Effector memory CD4-positive, alpha-beta T cell (primary cell): ENCODE data around the gene BAG1.

Experiments used
- DNase-seq, 3 donors: peaks; one replicate each; pipeline ENCODE4 v3.0.0-alpha.2; 2020
- H3K27ac ChIP-seq: 2 replicates; pipeline ENCODE4 v1.7.0; 2013; ENCODE audit warnings: mild to moderate bottlenecking, low read length, moderate library complexity; ENCODE audit not compliant: insufficient read depth, poor library complexity, severe bottlenecking
- H3K27me3 ChIP-seq: replicated peaks from 2 replicates; pipeline ENCODE4 v1.7.0; 2013; ENCODE audit warnings: mild to moderate bottlenecking, low read length; ENCODE audit not compliant: insufficient read depth, control insufficient read depth, poor library complexity, severe bottlenecking
- H3K36me3 ChIP-seq: 2 replicates; pipeline ENCODE4 v1.7.0; 2013; ENCODE audit warnings: mild to moderate bottlenecking, low read length, moderate library complexity; ENCODE audit not compliant: control insufficient read depth, insufficient read depth
- H3K4me1 ChIP-seq: 2 replicates; pipeline ENCODE4 v1.7.0; 2013; ENCODE audit warnings: low read length, mild to moderate bottlenecking; ENCODE audit not compliant: control insufficient read depth, insufficient read depth, poor library complexity, severe bottlenecking
- H3K4me3 ChIP-seq: 2 replicates; pipeline ENCODE4 v1.7.0; 2013; ENCODE audit warnings: low read length, low read depth, mild to moderate bottlenecking; ENCODE audit not compliant: insufficient read depth, poor library complexity, severe bottlenecking
- H3K9me3 ChIP-seq: 2 replicates; pipeline ENCODE4 v1.7.0; 2013; ENCODE audit warnings: mild to moderate bottlenecking, low read length, moderate library complexity; ENCODE audit not compliant: control insufficient read depth
- total RNA-seq, 3 donors: gene quantifications; one replicate each; lab custom pipeline; 2026; lab: John Stamatoyannopoulos, UW

Gene BAG1
- 44.8 to 58.9 (median 50.8) reads per million in 3 donors for total RNA-seq

DNA sequence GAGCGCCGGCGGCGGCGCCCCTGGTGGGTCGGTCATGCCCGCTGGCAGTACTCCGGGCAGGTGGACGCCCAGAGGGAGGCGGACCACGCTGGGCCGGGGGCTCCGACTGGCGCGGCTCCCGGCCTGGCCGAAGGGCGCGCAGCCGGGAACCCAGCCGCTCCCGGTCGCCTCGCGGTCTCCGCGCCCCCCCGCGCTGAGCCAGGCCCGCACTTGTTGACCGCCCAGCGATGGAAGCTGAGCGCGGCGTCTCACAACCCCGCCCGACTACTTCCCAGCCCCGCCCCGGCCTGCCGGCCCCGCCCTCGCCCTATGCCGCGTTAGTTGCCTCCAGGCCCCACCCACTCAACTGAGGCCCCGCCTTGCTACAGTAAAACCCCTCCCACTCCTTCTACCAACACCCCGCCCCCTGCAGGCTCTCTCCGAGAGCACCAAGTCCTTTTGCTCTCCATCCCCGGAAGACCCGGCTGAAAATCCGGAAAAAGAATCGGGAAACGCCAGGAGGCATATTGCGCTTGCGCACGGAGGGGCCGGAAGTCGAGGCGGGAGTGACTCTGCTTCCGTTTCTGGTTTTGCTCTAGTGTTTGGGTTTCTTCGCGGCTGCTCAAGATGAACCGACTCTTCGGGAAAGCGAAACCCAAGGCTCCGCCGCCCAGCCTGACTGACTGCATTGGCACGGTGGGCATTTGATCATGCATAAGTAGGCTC, at the start of gene BAG1, which contains the start of gene CHMP5:
TSS of gene BAG1 (minus strand) at position 236 of the 705 bp plus-strand sequence.
TSS of gene CHMP5 (plus strand) at position 577 of the 705 bp plus-strand sequence. CDS start at position 607, 30 bp downstream.
- Histone ChIP-seq H3K9me3 (no peaks in the 10 kb centered on the region), H3K27me3 (no peaks in the 10 kb centered on the region), H3K27ac (peak within 1 kb of the TSS; percentile 82), H3K4me1 (peaks cover 22% of the 10 kb centered on the region), H3K36me3 (peaks cover 39% of the 10 kb centered on the region), H3K4me3 (peak within 1 kb of the TSS; percentile 93)
- DNase-seq: peak; percentile 99 to 100 (median 100)

DNA sequence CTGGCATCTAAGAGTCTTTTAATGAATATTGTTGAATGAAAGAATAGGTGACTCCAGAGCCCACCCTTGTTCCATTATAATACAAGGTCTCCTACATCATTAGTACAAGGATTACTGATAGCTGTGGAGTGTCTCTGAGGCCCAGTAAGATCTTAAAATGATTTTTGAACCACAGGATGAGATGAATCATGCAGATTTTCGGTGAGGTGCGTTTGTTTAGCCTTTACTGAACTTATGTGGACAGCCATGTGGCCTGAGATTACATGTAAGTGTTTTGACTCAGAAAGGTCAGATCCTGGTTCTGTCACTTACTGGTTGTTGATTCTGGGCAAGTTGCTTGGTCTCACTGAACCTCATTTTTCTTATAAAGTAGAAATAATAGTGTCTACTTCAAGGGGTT, 47.4 kb upstream of the BAG1 start:
- Histone ChIP-seq H3K27ac (no peak overlapping the region), H3K27me3 (no peaks in the 10 kb centered on the region), H3K9me3 (no peaks in the 10 kb centered on the region), H3K4me3 (no peak overlapping the region), H3K4me1 (no peaks in the 10 kb centered on the region), H3K36me3 (peaks cover 90% of the 10 kb centered on the region)
- DNase-seq: no peak

DNA sequence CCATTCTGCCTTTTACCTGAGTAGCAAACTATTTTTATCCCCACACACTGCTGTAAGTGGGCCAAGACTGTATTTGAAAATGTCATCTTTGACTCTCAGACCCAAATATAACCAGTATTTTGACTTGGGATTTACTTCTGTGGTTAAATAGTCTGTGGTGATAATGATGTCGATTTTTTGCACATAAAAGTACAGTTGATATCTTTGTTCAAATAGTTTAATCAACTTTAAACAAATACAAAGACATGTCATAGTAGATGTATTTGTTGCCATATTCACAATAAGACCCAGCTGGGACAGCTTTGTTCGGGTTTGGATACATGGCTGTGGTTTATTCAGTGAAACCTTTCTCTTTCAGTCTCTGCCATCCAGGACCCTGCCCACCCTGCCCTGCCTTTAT, 46.2 kb upstream of the BAG1 start:
- H3K27ac ChIP-seq: no peak overlapping the region

DNA sequence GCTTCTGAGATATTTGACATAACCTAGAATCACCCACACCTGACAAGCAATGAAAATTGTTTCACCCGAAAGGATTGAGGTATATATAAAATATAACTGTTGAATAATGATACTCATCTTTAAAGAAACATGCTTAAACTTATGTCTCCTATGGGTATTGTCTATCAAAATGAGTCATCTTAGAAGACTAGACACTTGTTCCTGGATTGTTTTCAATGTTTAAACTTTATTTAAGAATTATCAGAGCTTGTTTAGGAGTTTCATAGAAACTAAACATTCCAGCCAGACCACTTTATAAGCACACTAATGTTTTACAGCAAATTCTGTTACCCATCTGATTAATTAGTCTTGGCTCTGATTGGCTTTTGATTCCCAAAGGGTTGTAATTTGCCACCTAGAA, 45.4 kb upstream of the BAG1 start:
- H3K36me3 ChIP-seq: peaks cover 96% of the 10 kb centered on the region
- H3K4me3 ChIP-seq: no peak overlapping the region
- H3K9me3 ChIP-seq: no peaks in the 10 kb centered on the region
- no peak overlapping the region for H3K27ac ChIP-seq
- DNase-seq: no peak
- H3K4me1 ChIP-seq: no peaks in the 10 kb centered on the region
- H3K27me3 ChIP-seq: no peaks in the 10 kb centered on the region

More for the DNA sequence above, 46.2 kb upstream of the BAG1 start:
- no peak for DNase-seq
- Histone ChIP-seq H3K27me3 (no peaks in the 10 kb centered on the region), H3K36me3 (peaks cover 95% of the 10 kb centered on the region), H3K9me3 (no peaks in the 10 kb centered on the region), H3K4me3 (no peak overlapping the region), H3K4me1 (no peaks in the 10 kb centered on the region)

DNA sequence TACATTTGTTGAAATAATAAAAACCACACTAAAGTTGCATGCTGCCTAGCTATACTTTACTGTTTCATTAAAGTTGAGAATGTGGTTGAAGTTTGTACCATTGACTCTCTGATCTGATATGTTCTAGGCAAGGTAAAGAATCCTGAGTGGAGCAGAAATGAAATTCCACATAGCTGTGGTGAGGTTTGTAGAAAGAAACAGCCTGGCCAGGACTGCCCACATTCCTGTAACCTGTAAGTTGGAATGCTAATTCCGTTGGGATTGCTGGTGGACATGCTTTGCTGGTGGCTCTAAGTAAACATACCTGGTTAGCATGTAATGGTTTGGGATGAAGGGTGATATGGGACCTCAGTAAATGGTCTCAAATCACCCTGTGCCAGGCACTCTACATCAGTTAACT, 42.6 kb upstream of the BAG1 start:
- no peaks in the 10 kb centered on the region for H3K27me3 ChIP-seq
- no peaks in the 10 kb centered on the region for H3K4me1 ChIP-seq
- no peak overlapping the region for H3K27ac ChIP-seq
- no peak overlapping the region for H3K4me3 ChIP-seq
- no peak for DNase-seq
- peaks cover 95% of the 10 kb centered on the region for H3K36me3 ChIP-seq
- no peaks in the 10 kb centered on the region for H3K9me3 ChIP-seq

DNA sequence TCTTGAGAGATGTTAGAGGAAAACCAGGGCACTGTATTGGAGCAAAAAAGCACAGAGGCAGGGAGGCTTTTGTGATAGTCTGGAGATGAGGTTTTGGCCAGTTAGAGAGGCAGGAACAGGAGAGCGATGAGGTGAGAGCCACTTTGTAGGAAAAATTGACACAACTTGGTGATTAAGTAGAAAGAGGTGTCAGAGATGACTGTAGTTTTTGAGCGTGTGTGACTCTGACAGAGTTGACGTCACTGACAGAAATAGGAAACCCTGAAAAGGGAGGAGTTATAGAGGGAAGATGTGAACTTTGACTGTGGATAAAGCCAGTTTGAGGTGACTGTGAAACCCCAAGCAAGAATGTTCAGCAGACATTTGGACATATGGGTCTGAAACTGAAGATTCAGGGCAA, 41.5 kb upstream of the BAG1 start:
- H3K27me3 ChIP-seq: no peaks in the 10 kb centered on the region
- H3K9me3 ChIP-seq: no peaks in the 10 kb centered on the region
- H3K27ac ChIP-seq: no peak overlapping the region
- no peak overlapping the region for H3K4me3 ChIP-seq
- DNase-seq: no peak
- H3K36me3 ChIP-seq: peaks cover 93% of the 10 kb centered on the region
- H3K4me1 ChIP-seq: no peaks in the 10 kb centered on the region

DNA sequence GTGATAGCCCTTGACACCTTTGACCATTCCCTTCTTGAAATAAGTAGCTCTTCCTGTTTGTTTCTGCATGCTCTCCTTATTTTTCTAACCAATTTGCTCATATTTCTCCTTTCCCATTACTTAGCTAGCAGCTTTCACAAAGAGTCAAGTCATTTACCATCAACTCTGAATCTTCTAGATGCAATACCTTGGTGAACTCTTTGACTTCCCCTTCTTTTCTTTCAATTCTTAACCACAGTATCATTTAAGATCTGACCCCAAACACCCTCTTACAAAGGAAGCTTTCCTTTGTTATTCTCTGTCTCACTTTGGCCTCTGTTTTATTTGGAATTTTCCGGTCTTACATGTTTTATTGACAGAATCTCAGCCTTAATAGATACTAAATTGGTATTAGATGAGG, 39.9 kb upstream of the BAG1 start:
- Histone ChIP-seq H3K4me1 (no peaks in the 10 kb centered on the region), H3K4me3 (no peak overlapping the region), H3K9me3 (no peaks in the 10 kb centered on the region), H3K27me3 (no peaks in the 10 kb centered on the region), H3K36me3 (peaks cover 91% of the 10 kb centered on the region), H3K27ac (no peak overlapping the region)
- DNase-seq: no peak

DNA sequence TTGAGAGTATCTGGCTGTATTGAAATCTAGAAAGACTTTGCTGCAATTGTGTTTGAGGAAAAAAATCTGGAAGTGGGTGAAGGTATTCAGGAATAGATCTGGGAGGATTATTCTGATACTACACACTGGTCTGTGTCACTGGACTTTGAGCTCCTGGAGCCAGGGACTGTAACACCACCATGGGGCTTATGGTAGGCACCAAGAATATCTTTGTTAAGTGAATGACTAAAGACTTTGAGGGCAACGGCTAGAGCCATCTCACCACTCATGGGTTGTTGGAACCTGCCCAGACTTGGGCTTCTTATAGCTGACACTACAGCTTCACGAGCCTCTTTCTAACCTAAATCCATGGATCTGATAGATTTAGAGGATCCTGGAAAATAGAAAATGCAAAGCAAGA, 36.0 kb upstream of the BAG1 start:
- Histone ChIP-seq H3K4me1 (peaks cover 9% of the 10 kb centered on the region), H3K9me3 (no peaks in the 10 kb centered on the region), H3K36me3 (peaks cover 84% of the 10 kb centered on the region), H3K27ac (no peak overlapping the region), H3K27me3 (no peaks in the 10 kb centered on the region), H3K4me3 (no peak overlapping the region)
- no peak for DNase-seq

DNA sequence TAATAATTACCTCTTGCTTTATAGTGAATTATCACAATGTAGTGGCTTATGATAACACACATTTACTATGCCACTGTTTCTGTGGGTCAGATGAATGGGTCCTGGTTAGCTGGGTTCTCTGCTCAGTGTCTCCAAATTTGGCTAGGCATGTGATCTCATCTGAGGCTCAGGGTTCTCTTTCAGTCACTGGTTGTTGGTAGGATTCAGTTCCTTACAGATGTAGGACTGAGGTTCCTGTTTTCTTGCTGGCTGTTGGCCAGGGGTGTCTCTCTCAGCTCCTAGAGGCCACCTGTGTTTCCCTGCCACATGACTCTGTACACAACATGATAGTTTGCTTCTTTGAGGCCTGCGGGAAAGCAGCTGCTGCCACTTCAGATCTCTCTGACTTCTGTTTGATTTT, 32.9 kb upstream of the BAG1 start:
- Histone ChIP-seq H3K9me3 (no peaks in the 10 kb centered on the region), H3K36me3 (peaks cover 65% of the 10 kb centered on the region), H3K4me3 (no peak overlapping the region), H3K27me3 (no peaks in the 10 kb centered on the region), H3K4me1 (peaks cover 9% of the 10 kb centered on the region), H3K27ac (no peak overlapping the region)
- DNase-seq: no peak

DNA sequence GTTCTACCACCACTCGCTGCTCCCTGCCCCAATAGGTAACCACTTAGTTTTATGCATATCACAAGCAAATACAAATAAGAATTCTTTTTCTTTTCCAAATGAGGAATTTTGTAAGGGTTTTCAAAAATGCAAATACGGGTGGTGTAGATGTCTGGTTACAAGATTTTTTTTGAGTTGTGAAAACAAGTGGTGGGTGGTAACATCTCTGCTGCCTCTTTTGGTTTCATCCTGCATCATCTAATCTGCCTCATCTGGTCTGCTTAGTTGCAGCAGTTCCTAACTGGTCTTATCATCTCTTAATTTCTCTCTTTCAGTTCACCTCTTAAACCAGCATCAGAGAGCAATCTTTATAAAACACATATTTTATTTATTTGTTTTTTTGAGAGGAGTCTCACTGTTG, 31.1 kb upstream of the BAG1 start:
- H3K4me1 ChIP-seq: peaks cover 12% of the 10 kb centered on the region
- H3K27me3 ChIP-seq: no peaks in the 10 kb centered on the region
- H3K27ac ChIP-seq: no peak overlapping the region
- DNase-seq: no peak
- peaks cover 48% of the 10 kb centered on the region for H3K36me3 ChIP-seq
- H3K4me3 ChIP-seq: no peak overlapping the region
- no peaks in the 10 kb centered on the region for H3K9me3 ChIP-seq
